HepG2 (cell line): Measurements from ENCODE around the gene ZNF544. TPM values are rescaled to one million over a fixed set of nuclear protein-coding genes. Genes with fewer than 3 reads are reported as not detected.

Experiments used
- ELF4 ChIP-seq: sonication (generic); formaldehyde crosslinking; IDR thresholded peaks from 2 replicates; pipeline ENCODE4 v1.5.0; 2020; ENCODE audit warnings: missing genetic modification reagents, mild to moderate bottlenecking, moderate library complexity, borderline replicate concordance
- ETV5 ChIP-seq: IDR thresholded peaks from 2 replicates; pipeline ENCODE4 v1.6.1; 2018; ENCODE audit warnings: missing biosample characterization, missing genetic modification reagents, inconsistent platforms, borderline replicate concordance
- FLYWCH1 ChIP-seq: sonication (generic); formaldehyde crosslinking; IDR thresholded peaks from 2 replicates; pipeline ENCODE4 v1.8.1; 2023; ENCODE audit warnings: mild to moderate bottlenecking, missing genetic modification reagents
- FOXO4 ChIP-seq: sonication (generic); formaldehyde crosslinking; conservative IDR thresholded peaks from 2 replicates; pipeline ENCODE4 v1.8.1; 2023; ENCODE audit warnings: missing genetic modification reagents
- HIVEP1 ChIP-seq: sonication (generic); formaldehyde crosslinking; IDR thresholded peaks from 2 replicates; pipeline ENCODE4 v1.4.0; 2020; ENCODE audit warnings: mild to moderate bottlenecking, missing genetic modification reagents
- ISX ChIP-seq: sonication (generic); formaldehyde crosslinking; conservative IDR thresholded peaks from 2 replicates; pipeline ENCODE4 v1.5.0; 2020; ENCODE audit warnings: missing genetic modification reagents
- MAX ChIP-seq: IDR thresholded peaks from 2 replicates; pipeline ENCODE4 v1.6.1; 2012; ENCODE audit warnings: inconsistent platforms
- NKX3-1 ChIP-seq: sonication (generic); formaldehyde crosslinking; IDR thresholded peaks from 2 replicates; pipeline ENCODE4 v1.5.0; 2020; ENCODE audit warnings: missing genetic modification reagents
- TGIF2 ChIP-seq: IDR thresholded peaks from 2 replicates; pipeline ENCODE4 v1.6.1; 2016; ENCODE audit warnings: control low read depth, missing compliant biosample characterization
- ZMYM3 ChIP-seq: sonication (generic); formaldehyde crosslinking; IDR thresholded peaks from 2 replicates; pipeline ENCODE4 v1.5.1; 2020; ENCODE audit warnings: mild to moderate bottlenecking, missing genetic modification reagents
- ZNF253 ChIP-seq: sonication (generic); formaldehyde crosslinking; IDR thresholded peaks from 2 replicates; pipeline ENCODE4 v1.8.0; 2022; ENCODE audit warnings: mild to moderate bottlenecking, missing genetic modification reagents, borderline replicate concordance
- ZNF550 ChIP-seq: sonication (generic); formaldehyde crosslinking; IDR thresholded peaks from 2 replicates; pipeline ENCODE4 v1.4.0; 2020; ENCODE audit warnings: mild to moderate bottlenecking, missing genetic modification reagents, borderline replicate concordance
- ZNF691 ChIP-seq: sonication (generic); formaldehyde crosslinking; IDR thresholded peaks from 2 replicates; pipeline ENCODE4 v1.4.0; 2020; ENCODE audit warnings: missing genetic modification reagents, low read depth, mild to moderate bottlenecking, borderline replicate concordance
- ZNF850 ChIP-seq: sonication (generic); formaldehyde crosslinking; conservative IDR thresholded peaks from 2 replicates; pipeline ENCODE4 v1.9.0; 2021; ENCODE audit warnings: mild to moderate bottlenecking, missing genetic modification reagents
- ZNF883 ChIP-seq: sonication (generic); formaldehyde crosslinking; IDR thresholded peaks from 2 replicates; pipeline ENCODE4 v1.5.1; 2020; ENCODE audit warnings: mild to moderate bottlenecking, missing genetic modification reagents; ENCODE audit errors: not compliant biosample characterization
- polyA plus RNA-seq, 8 experiments: library from polyadenylated mRNA; depleted of rRNA in 3 of 8; stranded (reverse) in 7 of 8; unstranded in 1 of 8; fragments of >200 nt; fragmentation: Illumina TruSeq in 4 of 8; extraction: Trizol in 4 of 8; gene quantifications; 2 replicates each; pipeline versions ENCODE4 v1.2.1 to v1.2.3, GENCODE V29; 2011 to 2016; ENCODE audit warnings: low read depth in 4 of 8, missing spikeins in 1 of 8, mixed read lengths in 1 of 8; ENCODE audit not compliant: insufficient read depth in 1 of 8
- total RNA-seq, 5 experiments: library from RNA; depleted of rRNA; stranded (reverse); fragments of >200 nt; fragmentation: Illumina TruSeq; extraction: Trizol; gene quantifications; 2 replicates each; pipeline ENCODE4 v1.2.3, GENCODE V29; 2016; ENCODE audit warnings: low read depth in 1 of 5
- TF ChIP-seq, protein P1 (sequence below): sonication (generic); formaldehyde crosslinking; IDR thresholded peaks from 2 replicates; pipeline ENCODE4 v1.4.0; 2020; ENCODE audit warnings: mild to moderate bottlenecking, missing genetic modification reagents
- TF ChIP-seq, protein P2 (sequence below): IDR thresholded peaks from 2 replicates; pipeline ENCODE4 v1.6.1; 2016; ENCODE audit warnings: missing genetic modification reagents, missing compliant biosample characterization
- TF ChIP-seq, protein P3 (sequence below): sonication (generic); formaldehyde crosslinking; IDR thresholded peaks from 2 replicates; pipeline ENCODE4 v1.4.0; 2020; ENCODE audit warnings: missing genetic modification reagents, borderline replicate concordance
- TF ChIP-seq, protein P4 (sequence below): sonication (generic); formaldehyde crosslinking; IDR thresholded peaks from 2 replicates; pipeline ENCODE4 v1.9.0; 2021; ENCODE audit warnings: missing genetic modification reagents, borderline replicate concordance

Gene ZNF544
- total and polyA plus RNA-seq, 2 of the 13 experiments (the other 11 are each of a cell fraction or from before 2014, with no cell fraction given): 13.1 to 17.0 TPM

- TF ChIP-seq, protein P1, sequence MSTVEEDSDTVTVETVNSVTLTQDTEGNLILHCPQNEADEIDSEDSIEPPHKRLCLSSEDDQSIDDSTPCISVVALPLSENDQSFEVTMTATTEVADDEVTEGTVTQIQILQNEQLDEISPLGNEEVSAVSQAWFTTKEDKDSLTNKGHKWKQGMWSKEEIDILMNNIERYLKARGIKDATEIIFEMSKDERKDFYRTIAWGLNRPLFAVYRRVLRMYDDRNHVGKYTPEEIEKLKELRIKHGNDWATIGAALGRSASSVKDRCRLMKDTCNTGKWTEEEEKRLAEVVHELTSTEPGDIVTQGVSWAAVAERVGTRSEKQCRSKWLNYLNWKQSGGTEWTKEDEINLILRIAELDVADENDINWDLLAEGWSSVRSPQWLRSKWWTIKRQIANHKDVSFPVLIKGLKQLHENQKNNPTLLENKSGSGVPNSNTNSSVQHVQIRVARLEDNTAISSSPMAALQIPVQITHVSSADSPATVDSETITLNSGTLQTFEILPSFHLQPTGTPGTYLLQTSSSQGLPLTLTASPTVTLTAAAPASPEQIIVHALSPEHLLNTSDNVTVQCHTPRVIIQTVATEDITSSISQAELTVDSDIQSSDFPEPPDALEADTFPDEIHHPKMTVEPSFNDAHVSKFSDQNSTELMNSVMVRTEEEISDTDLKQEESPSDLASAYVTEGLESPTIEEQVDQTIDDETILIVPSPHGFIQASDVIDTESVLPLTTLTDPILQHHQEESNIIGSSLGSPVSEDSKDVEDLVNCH (CRISPR knock-in tag): no peak
- no peak for TF ChIP-seq FOXO4 (CRISPR knock-in tag)
- peak; percentile 75; the same call in 1 of the 2 replicates for TF ChIP-seq FLYWCH1 (CRISPR knock-in tag)
- TF ChIP-seq ISX (CRISPR knock-in tag): 0 out of 2 replicates have a peak, but pooled peaks have one; percentile 39
- peak; percentile 54 for TF ChIP-seq ZNF883 (CRISPR knock-in tag)
- TF ChIP-seq NKX3-1: 0 out of 2 replicates have a peak, but pooled peaks have one; percentile 60
- TF ChIP-seq TGIF2 (CRISPR knock-in tag): no peak
- TF ChIP-seq ZNF550 (CRISPR knock-in tag): no peak
- TF ChIP-seq ZNF850 (CRISPR knock-in tag): no peak
- no peak for TF ChIP-seq ZNF691 (CRISPR knock-in tag)
- peak; percentile 56; the same call in 1 of the 2 replicates for TF ChIP-seq HIVEP1 (CRISPR knock-in tag)
- TF ChIP-seq, protein P2, sequence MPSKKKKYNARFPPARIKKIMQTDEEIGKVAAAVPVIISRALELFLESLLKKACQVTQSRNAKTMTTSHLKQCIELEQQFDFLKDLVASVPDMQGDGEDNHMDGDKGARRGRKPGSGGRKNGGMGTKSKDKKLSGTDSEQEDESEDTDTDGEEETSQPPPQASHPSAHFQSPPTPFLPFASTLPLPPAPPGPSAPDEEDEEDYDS: no peak
- TF ChIP-seq ZNF253: no peak
- TF ChIP-seq ZMYM3: no peak
- peak; percentile 49; the same call in 1 of the 2 replicates for TF ChIP-seq MAX
- TF ChIP-seq, protein P3, sequence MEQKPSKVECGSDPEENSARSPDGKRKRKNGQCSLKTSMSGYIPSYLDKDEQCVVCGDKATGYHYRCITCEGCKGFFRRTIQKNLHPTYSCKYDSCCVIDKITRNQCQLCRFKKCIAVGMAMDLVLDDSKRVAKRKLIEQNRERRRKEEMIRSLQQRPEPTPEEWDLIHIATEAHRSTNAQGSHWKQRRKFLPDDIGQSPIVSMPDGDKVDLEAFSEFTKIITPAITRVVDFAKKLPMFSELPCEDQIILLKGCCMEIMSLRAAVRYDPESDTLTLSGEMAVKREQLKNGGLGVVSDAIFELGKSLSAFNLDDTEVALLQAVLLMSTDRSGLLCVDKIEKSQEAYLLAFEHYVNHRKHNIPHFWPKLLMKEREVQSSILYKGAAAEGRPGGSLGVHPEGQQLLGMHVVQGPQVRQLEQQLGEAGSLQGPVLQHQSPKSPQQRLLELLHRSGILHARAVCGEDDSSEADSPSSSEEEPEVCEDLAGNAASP (CRISPR knock-in tag): peak; percentile 32; the same call in 1 of the 2 replicates
- TF ChIP-seq, protein P4, sequence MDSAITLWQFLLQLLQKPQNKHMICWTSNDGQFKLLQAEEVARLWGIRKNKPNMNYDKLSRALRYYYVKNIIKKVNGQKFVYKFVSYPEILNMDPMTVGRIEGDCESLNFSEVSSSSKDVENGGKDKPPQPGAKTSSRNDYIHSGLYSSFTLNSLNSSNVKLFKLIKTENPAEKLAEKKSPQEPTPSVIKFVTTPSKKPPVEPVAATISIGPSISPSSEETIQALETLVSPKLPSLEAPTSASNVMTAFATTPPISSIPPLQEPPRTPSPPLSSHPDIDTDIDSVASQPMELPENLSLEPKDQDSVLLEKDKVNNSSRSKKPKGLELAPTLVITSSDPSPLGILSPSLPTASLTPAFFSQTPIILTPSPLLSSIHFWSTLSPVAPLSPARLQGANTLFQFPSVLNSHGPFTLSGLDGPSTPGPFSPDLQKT (CRISPR knock-in tag): no peak
- TF ChIP-seq ETV5 (CRISPR knock-in tag): peak; percentile 22; the same call in 1 of the 2 replicates
- peak; percentile 84; the same call in 1 of the 2 replicates for TF ChIP-seq ELF4 (CRISPR knock-in tag)
Measured at GRCh38 chr19:58279042-58279924, 50.6 kb downstream of the ZNF544 start (continued).
